Measurements from ENCODE around the gene FAT1. TPM values are rescaled to one million over a fixed set of nuclear protein-coding genes. Genes with fewer than 3 reads are reported as not detected.

The FAT1 gene
- total and polyA plus RNA-seq, 9 of the 15 experiments (the other 6 are each of a cell fraction or from before 2014, with no cell fraction given), result 6.0 to 38.4 (median 21.4) TPM

DNA sequence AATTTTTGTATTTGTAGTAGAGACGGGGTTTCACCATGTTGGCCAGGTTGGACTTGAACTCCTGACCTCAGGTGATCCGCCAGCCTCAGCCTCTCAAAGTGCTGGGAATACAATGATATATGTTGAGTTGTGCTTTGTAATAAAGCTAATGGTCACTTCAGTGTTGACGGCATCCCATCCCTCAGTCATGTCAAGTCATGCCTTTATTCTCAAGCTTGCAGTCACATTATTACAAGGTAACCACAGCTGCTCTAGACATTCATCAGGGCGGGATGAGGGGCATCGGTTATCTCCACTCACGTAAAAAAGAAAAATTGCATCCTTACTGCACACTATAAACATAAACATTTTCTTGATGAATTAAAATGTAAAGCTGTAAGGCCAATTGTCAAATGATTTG is 12.8 kb upstream of the FAT1 start (continued):
- TF ChIP-seq CEBPG (CRISPR knock-in tag; IDR thresholded peaks at IDR 0.05), result no peak
- TF ChIP-seq CEBPG (tag; conservative IDR thresholded peaks at IDR 0.05 in 1 of 2, IDR thresholded peaks at IDR 0.05 in 1 of 2), result no peak
- TF ChIP-seq RAD51 (IDR thresholded peaks at IDR 0.05; ENCODE audit: borderline replicate concordance, low read depth), result no peak
- no peak for TF ChIP-seq TCF3 (CRISPR knock-in tag; IDR thresholded peaks at IDR 0.05)
- TF ChIP-seq NCOA2 (IDR thresholded peaks at IDR 0.05; ENCODE audit: partially characterized antibody in 2 of 2), result no peak
- TF ChIP-seq ELF1 (tag; IDR thresholded peaks at IDR 0.05), result no peak

GRCh38 chr4:186734251-186734650 is 10.6 kb upstream of the FAT1 start:
- H3K9ac ChIP-seq (ENCODE audit: insufficient read depth in 1 of 2, low read depth in 2 of 2, low read length in 2 of 2), result no peak overlapping the region
- H2AFZ ChIP-seq (ENCODE audit: low read depth, low read length), result no peak overlapping the region; the same call in 1 of the 2 replicates
- ATAC-seq (no peak), DNase-seq (ENCODE audit: extremely low read depth in 1 of 4, low spot score in 3 of 4) (no peak), FAIRE-seq (no peak)
- H3K4me1 ChIP-seq (replicated peaks in 1 of 2; ENCODE audit: control insufficient read depth in 2 of 2, insufficient read depth in 2 of 2, low read length in 2 of 2), result no peaks in the 10 kb centered on the region
- H3K79me2 ChIP-seq (ENCODE audit: control insufficient read depth, insufficient read depth, low read length), result no peaks in the 10 kb centered on the region
- no TSS peak for BruUV-seq (replicated peaks)
- no peak overlapping the region for H3K4me2 ChIP-seq (ENCODE audit: insufficient read depth, low read length)
- CTCF ChIA-PET (ENCODE audit: low intra/inter-chr PET ratio), result no interaction called here
- POLR2A ChIA-PET, result no interaction called here
- no peaks in the 10 kb centered on the region for H3K27me3 ChIP-seq (ENCODE audit: control insufficient read depth in 2 of 2, insufficient read depth in 2 of 2, low read length in 2 of 2)
- H4K20me1 ChIP-seq (replicated peaks; ENCODE audit: control insufficient read depth, insufficient read depth, low read length), result no peaks in the 10 kb centered on the region
- no peak overlapping the region for H3K4me3 ChIP-seq
- H3K9me3 ChIP-seq (replicated peaks; ENCODE audit: control insufficient read depth, insufficient read depth, low read depth, low read length), result no peaks in the 10 kb centered on the region
- no peaks in the 10 kb centered on the region for H3K9me1 ChIP-seq (ENCODE audit: control insufficient read depth, insufficient read depth, low read length)
- WGBS (ENCODE audit: insufficient coverage, low coverage, missing lambda C conversion rate), result 48% methylated on average over 7 of the region's 7 CpGs
- no peak overlapping the region for H3K27ac ChIP-seq (ENCODE audit: extremely low read depth, low read depth, low read length)
- in situ Hi-C loops (cut with MboI), result no loop called here
- no peaks in the 10 kb centered on the region; the same call in 2 of the 3 replicates for H3K36me3 ChIP-seq (ENCODE audit: control insufficient read depth, insufficient read depth, low read length)
- intact Hi-C loops (cut with micrococcal nuclease), result no loop called here
- TF ChIP-seq ZNF586 (CRISPR knock-in tag; conservative IDR thresholded peaks at IDR 0.05), result no peak
- TF ChIP-seq ZFPM2 (CRISPR knock-in tag; IDR thresholded peaks at IDR 0.05), result no peak
- no peak for TF ChIP-seq MXI1 (IDR thresholded peaks at IDR 0.05; ENCODE audit: low read depth, low read length)
- TF ChIP-seq, protein P1, sequence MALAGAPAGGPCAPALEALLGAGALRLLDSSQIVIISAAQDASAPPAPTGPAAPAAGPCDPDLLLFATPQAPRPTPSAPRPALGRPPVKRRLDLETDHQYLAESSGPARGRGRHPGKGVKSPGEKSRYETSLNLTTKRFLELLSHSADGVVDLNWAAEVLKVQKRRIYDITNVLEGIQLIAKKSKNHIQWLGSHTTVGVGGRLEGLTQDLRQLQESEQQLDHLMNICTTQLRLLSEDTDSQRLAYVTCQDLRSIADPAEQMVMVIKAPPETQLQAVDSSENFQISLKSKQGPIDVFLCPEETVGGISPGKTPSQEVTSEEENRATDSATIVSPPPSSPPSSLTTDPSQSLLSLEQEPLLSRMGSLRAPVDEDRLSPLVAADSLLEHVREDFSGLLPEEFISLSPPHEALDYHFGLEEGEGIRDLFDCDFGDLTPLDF (CRISPR knock-in tag; IDR thresholded peaks at IDR 0.05), result no peak
- no peak for TF ChIP-seq TEAD2 (tag; IDR thresholded peaks at IDR 0.05)
- no peak for TF ChIP-seq POLR2G (IDR thresholded peaks at IDR 0.05; ENCODE audit: low read depth, low read length)
- TF ChIP-seq TRIM28 (IDR thresholded peaks at IDR 0.05), result no peak
- TF ChIP-seq KHSRP (IDR thresholded peaks at IDR 0.05), result no peak
- TF ChIP-seq, protein P2, sequence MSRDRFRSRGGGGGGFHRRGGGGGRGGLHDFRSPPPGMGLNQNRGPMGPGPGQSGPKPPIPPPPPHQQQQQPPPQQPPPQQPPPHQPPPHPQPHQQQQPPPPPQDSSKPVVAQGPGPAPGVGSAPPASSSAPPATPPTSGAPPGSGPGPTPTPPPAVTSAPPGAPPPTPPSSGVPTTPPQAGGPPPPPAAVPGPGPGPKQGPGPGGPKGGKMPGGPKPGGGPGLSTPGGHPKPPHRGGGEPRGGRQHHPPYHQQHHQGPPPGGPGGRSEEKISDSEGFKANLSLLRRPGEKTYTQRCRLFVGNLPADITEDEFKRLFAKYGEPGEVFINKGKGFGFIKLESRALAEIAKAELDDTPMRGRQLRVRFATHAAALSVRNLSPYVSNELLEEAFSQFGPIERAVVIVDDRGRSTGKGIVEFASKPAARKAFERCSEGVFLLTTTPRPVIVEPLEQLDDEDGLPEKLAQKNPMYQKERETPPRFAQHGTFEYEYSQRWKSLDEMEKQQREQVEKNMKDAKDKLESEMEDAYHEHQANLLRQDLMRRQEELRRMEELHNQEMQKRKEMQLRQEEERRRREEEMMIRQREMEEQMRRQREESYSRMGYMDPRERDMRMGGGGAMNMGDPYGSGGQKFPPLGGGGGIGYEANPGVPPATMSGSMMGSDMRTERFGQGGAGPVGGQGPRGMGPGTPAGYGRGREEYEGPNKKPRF (IDR thresholded peaks at IDR 0.05; ENCODE audit: low read depth, low read length), result no peak
- no peak for TF ChIP-seq ZNF347 (CRISPR knock-in tag; IDR thresholded peaks at IDR 0.05; ENCODE audit: low read depth)
- no peak for TF ChIP-seq PTRF (tag; IDR thresholded peaks at IDR 0.05)
- no peak for TF ChIP-seq RHOXF2B (CRISPR knock-in tag; conservative IDR thresholded peaks at IDR 0.05)
- TF ChIP-seq SRSF9 (IDR thresholded peaks at IDR 0.05; ENCODE audit: borderline replicate concordance, low read depth, low read length), result no peak
- no peak for TF ChIP-seq OTX1 (CRISPR knock-in tag; IDR thresholded peaks at IDR 0.05)
- TF ChIP-seq KDM5B (IDR thresholded peaks at IDR 0.05; ENCODE audit: insufficient replicate concordance, low read depth, low read length), result no peak
- no peak for TF ChIP-seq KAT7 (CRISPR knock-in tag; IDR thresholded peaks at IDR 0.05; ENCODE audit: borderline replicate concordance)
